ENCODE results near the gene PPEF1.
A peak's percentile ranks its signal among the peaks of the same experiment; 100 is the strongest.

Gene PPEF1, protein sequence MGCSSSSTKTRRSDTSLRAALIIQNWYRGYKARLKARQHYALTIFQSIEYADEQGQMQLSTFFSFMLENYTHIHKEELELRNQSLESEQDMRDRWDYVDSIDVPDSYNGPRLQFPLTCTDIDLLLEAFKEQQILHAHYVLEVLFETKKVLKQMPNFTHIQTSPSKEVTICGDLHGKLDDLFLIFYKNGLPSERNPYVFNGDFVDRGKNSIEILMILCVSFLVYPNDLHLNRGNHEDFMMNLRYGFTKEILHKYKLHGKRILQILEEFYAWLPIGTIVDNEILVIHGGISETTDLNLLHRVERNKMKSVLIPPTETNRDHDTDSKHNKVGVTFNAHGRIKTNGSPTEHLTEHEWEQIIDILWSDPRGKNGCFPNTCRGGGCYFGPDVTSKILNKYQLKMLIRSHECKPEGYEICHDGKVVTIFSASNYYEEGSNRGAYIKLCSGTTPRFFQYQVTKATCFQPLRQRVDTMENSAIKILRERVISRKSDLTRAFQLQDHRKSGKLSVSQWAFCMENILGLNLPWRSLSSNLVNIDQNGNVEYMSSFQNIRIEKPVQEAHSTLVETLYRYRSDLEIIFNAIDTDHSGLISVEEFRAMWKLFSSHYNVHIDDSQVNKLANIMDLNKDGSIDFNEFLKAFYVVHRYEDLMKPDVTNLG

DNA sequence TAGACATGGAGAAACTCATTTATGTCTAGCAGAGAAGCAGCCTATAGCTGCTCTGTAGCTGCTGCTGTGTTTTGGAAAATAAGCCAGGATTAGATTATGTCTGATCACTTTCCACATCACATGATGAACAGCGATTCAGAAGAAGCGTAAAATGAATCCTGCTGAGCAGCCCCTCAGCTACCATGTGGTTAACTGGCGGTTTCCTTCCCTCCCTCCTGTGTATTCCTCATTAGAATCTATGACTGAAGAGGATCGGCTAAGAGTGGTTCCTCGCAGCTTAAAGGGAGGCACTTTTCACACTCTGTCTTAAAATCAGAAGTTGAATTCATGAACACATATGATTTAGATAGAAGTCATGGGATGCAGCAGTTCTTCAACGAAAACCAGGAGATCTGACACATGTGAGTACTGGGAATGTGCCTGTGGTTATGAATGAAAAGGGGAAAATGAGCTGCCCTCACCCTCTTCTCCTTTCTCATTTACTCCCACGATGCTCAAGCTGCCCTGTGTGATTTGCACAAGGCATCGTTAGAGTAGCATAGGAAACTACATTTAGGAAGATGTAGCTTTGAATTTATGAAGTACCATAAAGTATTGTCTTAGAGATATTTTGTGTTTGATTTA lies at the start of gene PPEF1:
TSS of gene PPEF1 (plus strand) at position 220 of the 624 bp plus-strand sequence. CDS start at position 356, 136 bp downstream.
- DNase-seq, result peak; percentile 18

DNA sequence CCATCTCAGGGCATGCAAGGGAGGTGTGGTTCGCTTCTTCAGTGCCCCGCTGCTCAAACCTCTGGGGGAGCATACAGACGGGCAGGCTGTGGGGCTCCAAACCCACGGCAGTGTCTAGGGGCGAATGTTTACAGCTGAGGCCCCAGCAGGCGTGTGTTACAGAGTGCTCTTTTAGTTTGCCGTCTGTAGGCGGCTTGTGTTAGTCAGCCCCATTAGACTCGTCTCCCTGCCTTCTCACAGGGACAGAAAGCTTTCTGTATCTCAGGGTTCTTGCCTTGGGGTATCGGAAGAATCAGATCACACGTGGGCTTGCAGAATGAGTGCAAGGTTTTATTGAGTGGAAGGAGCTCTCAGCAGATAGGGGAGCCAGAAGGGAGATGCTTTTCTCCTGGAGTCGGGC lies 46.2 kb upstream of the PPEF1 start:
- DNase-seq, result no peak

DNA sequence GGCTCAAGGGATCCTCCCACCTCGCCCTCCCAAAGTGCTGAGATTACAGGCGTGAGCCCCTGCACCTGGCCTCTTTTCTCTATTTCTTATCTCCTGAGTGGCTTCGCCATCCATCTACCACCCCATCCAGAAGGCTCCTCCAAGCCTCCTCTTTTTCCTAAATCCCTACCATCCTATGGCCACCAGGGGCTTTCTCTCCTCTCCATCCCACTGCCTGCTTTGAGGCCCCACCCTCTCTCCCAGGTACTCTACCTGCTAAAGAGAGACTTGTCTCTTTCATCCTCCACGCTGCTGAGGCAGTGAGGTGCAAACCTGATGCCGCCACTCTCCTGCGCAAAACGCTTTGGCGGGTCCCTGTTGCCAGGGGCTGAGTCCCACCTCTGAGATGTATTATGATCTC lies 42.5 kb upstream of the PPEF1 start:
- DNase-seq, result no peak

DNA sequence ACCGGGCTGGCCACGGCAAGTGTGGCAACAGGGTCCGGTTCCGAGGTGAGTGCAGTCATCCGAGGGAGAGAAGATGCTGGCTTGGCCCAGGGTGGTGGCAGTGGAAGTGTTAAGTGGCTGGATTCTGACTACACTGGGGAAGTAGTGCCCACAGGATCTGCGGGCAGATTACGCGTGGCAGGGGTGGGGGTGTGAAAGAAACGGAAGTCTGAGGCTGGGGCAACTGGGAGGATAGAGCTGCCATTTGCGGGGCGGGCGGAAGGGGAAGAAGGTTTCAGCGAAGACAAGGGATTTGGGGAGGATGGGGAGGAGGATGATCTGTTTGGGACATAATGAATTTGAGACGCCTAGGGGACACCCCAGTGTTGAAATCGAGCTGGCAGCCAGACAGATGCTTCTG lies 40.8 kb upstream of the PPEF1 start:
- DNase-seq, result no peak

DNA sequence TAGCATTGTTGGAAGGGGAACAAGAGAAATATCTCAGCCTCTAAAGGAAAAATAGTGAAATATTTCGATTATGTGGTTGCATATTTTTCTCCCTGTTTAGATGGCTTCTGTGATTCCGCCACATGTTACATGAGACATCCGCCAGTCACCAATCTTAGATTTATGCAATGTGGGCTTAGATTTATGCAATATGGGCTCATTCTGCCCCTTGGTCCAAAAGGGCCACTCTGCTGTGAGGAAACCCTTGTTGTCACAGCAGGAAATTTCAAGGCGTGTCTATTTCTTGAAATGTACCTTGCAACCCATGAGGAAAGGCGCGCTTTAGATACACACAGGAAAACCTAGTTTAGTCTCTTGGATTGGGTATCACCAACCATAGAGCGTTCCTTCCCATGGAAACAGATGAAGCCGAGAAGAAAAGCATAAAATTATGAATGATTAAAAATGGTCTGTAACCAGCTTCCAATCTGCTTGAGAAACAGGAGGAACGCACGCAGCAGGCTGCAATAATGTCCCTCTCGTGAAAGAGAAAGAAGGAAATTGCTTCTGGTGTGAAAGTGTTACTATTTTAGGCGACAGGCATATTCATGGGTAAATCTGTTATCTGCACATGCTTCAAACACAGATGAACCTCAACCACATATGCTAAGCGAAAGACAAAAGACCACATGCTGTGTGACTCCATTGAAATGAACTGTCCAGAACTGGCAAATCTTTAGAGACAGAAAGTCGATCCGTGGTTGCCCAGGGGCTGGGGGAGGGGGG lies 39.2 kb upstream of the PPEF1 start:
- peak; percentile 12 for DNase-seq

DNA sequence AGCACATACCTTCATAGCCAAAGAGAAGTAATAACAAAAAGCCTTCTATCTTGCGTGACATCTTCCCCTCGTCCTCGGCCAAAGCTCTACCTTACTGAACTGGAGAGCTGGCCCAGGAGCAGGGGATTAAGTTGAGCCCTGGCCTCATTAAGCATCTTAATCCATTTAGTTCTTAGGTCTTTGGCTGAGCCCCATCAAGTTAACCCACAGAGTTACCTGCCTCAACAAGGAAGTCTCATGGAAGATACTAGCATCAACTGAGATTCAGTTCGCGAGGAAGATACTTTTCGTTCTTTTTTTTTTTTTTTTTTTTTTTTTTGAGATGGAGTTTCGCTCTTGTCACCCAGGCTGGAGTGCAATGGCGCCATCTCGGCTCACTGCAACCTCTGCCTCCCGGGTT lies 35.4 kb upstream of the PPEF1 start, which contains the start of gene RS1:
TSS of gene RS1 (minus strand) at position 101 of the 400 bp plus-strand sequence. CDS start at position 61, 40 bp downstream.
- DNase-seq, result no peak

DNA sequence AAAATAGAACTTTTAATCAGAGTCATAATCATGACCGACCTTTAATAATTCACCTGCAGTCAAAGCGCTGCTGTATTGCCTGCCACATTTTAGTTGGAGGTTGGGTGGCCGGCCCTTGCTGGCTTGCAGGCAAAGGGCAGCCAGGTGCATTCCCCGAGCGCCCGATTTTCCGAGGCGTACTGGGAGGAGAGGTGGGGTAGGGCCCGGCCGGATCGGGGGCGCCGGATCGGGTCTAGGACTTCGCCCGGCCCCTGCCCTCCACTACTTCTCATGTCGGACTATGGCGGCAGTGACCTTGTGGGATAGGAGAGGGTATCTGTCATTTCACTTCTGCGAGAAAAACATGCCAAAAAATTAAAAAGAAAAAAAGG lies 33.0 kb upstream of the PPEF1 start:
- peak; percentile 48 for DNase-seq

DNA sequence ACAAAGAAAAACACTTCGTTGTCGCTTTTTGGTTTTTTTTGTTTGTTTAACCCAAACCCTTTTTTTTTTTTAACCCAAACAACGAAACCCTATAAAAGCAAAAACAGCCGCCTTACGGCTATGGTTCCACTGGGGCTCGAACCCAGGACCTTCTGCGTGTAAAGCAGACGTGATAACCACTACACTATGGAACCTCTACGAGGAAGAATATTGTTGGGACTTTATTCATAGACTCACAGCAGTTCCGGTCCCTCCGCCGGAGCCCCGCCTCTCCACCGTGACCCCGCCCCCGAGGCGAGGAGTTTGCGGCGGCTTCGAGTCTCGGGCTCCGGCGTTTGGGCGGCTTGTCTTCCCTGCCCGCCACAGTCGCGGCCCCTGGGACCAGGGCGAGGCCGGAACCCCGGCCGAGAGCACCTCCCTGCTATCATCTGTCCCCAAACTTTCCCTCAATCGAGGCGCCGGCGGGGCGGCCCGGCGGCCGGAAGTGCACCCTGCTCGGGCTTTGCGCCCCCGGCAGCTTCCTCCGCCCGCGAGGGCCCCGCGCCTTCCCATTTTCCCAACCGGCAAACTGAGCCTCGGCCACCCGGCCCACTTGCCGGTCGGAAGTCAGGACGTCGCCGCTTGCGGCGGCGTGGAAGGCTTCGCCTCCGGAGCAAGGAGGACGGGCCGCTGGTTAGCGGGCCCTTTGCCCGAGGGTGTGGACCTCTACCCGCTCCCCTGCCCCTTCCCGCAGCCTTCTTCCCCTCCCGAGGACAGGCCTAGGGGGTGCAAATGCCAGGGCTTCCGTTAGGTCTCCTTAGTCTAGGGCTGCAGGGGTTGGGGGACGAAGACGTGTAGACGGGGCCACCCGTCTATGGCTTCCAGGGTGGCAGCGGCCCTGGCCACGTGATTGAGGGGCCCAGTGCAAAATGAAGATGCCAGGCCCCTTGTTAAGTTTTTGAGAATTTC lies 32.4 kb upstream of the PPEF1 start:
- DNase-seq, result peak; percentile 48

DNA sequence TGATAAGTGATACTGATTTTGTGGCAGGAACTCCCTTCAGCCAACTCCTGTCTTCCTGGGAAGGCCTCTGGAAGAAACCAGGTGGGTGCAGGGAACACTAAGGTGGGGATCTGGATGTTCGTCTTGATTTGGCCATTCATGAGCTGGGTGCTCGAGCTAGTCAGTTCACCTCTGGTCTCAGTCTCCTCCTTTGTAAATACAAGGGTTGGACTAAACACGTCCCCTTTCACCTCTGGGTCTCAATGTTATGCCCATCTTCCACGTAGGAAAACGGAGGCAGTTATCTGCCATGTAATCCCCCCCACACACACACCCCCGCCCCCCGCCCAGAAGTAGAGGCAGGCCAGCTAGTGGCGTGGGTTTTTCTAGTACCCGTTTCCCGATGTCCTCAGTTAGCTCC lies 31.4 kb upstream of the PPEF1 start:
- DNase-seq, result no peak

DNA sequence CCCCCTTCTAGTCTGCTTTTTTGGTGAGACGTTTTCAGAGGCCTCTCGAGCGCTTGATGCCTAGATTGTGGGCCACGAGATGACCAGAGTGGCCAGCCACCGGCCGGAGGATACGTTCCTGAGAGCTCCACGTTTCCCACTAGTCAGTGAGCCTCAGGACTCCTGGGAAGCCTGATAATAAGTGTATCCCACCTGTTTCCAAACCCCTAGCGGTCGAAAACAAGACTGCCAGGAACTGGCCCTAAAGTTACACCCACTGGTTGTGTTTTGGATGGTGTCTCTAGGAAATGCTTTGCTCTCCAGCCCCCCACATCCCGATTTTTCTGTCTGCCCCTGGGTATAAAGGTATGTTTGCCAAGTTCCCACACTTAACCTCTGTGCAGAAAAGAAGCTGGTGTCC lies 31.0 kb upstream of the PPEF1 start:
- DNase-seq, result peak; percentile 12

DNA sequence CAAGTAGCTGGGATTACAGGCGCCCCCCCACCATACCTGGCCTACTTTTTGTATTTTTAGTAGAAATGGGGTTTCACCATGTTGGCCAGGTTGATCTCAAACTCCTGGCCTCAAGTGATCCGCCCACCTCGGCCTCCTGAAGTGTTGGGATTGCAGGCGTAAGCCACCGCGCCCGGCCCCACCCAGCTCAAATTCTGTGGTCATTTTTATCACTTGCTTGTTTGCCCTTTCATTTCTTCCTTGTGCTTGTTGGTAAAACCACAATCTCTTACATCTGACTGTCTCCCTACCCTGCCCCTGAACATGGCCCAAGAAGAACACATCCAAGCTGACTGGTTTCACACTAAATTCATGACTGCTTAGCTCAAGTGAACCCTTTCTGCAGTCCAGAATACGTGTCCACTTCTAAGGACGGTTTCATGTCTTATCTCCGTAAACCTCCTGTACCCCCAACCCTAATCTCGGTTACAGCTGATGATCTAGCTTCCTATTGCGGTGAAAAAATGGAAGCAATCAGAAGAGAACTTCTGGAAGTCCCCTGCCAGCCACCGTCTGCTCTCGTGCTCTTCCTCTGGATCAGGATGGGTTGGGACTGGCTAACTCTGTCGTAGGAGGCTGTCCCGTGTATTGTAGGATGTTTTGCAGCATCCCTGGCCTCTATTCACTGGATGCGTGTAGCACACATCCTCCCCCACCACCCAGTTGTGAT lies 30.1 kb upstream of the PPEF1 start:
- no peak for DNase-seq

DNA sequence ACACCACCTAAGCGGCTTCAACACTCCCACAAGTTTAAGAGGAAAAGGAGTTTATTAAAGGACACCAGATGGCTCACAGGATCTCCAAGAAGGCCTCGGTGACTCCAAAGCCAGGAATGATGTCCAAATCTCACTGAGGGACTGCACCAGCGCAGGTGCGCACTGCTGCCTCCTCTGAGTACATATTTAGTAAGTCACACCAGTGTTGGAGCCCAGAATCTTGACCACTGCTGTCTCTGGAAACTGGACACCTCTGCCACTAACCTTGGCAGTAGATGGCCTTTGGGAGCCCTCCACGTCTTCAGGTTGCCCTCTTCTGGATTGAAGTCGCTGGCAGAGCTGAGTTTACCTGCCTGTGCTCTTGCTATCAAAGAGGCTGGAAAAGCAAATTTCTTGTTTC lies 25.4 kb upstream of the PPEF1 start:
- DNase-seq, result no peak

DNA sequence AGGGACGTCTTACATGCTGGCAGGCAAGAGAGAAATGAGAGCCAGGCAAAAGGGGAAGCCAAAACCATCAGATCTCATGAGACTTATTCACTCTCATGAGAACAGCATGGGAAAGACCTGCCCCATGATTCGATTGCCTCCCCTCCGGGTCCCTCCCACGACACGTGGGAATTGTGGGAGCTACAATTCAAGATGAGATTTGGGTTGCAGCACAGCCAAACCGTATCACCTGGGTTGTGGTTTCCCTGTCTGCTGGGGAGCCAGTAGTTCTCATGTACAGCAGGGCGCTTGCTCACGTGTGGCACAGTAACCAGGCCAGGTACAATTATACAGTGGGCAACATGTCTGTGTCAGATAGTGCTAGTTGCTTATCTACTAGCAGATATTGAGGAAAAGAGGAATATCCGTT lies 24.5 kb upstream of the PPEF1 start:
- no peak for DNase-seq

DNA sequence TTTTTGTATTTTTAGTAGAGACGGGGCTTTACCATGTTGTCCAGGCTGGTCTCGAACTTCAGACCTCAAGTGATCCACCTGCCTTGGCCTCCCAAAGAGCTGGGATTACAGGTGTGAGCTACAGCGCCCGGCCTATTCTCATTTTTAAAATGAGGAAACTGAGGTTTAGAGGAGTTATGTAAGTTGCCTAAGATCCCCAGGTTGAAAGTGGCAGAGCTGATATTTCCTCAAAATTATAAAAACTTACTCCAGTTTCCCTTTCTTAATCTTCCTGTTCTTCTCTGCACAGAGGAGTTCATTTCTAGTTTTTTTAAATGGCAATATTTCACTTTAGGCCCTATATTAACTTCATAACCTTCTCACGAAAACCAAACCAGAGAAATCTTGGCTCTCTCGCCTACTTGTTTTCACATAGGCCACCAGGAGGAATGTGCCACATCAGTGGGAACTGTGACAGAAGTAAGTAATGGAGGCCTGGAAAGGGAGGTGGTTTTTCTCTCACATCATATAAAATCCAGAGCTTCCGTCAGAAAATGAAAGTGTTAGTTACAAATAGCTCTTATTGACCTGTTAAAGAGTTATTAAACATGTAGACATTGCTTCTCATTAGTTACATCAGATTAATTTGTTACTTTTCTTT lies 19.5 kb upstream of the PPEF1 start:
- DNase-seq, result no peak

DNA sequence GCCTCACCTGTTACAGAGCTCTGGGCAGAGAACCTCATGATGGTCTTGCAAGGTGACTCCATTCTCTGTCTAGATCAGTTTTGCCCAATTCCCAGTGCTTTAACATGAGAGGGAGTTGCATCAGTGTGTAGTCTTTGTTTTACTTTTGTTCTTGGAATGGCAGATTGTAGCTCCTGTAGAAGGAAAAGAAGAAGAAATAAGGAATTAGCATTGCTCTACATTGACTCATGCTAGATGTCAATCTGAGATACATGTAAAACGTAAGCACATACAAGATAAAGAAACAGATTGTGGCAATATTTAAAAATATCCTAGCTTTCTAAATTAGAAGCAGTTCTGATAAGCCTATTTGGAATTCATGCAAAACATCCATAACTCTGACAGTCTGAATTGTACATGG lies 16.0 kb upstream of the PPEF1 start:
- no peak for DNase-seq

DNA sequence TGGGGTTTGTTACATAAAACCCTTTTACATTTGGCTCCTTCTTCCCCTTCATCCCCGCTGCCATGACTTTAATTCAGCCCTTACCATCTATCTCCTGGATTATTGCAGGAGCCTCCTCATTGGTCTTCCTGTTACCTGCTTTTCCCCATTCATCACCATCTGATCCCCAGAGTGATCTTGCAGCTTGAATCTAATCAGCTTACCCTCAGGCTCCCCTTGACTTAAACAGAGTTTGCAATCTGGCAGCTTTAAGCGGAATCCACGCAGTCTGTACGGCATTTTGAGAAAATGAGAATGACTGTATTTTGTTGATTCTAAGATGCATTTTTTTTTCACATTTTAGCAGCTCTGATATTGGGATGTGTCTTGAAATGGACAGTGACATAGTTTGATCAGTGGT lies 14.9 kb upstream of the PPEF1 start:
- no peak for DNase-seq

DNA sequence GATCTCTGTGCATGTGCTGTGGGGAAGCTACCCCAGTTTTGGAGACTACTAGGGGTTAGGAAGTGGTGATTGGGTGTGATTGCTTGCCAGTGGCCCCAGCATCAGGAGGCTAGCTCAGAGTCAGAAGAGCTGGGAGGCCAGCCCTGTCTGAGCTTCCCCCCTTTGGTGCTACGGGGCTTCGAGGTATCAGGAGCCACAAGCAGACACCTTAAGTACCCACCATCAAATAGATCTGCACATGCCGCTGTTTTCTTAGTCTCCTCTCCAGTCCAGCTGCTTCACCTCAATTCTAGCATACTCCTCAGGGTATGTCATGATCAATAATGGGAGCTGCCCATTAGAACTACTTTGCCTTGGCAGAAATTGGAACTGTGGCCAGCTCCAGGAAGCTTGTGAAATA lies 10.8 kb upstream of the PPEF1 start:
- DNase-seq, result no peak

DNA sequence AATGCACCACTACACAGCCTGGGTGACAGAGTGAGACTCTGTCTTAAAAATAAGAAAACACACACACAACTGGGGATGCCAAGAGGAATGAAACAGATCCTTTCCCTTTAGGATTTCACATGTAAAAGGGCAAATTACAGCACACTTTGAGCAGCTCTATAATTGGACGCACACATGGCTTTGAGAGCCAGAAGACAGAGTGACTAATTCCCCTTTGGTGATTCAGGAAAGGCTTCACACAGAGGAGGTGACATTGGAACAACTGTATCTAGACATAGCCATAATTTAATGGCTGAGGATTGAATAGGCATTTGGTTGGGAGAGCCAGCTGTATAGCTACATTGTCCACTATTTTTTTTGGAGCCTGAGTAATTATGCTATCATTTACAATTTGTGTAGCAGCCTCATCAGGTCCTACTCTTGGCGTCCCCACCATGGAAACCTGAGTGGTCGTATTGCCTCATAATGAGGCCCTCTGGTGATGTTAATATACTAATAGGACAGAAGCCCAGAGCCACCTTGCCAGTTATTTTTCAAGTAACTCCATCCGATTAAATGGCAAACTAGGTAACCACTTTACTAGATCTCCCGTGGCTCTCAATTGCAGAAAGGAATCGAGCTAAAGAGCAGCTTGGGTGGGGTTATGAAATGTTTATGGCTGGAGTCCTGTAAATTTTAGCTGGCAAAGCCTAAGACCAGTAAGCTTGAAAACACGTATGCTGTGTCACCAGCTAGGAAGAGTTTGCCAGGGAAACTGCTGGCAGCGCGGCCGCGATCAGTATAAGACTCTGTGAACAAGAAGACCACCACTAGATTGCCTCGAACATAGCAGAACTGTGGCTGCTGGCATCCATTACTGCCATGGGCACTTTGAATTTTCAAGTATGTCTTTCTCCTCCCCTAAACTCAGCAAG lies 8.5 kb upstream of the PPEF1 start:
- no peak for DNase-seq

DNA sequence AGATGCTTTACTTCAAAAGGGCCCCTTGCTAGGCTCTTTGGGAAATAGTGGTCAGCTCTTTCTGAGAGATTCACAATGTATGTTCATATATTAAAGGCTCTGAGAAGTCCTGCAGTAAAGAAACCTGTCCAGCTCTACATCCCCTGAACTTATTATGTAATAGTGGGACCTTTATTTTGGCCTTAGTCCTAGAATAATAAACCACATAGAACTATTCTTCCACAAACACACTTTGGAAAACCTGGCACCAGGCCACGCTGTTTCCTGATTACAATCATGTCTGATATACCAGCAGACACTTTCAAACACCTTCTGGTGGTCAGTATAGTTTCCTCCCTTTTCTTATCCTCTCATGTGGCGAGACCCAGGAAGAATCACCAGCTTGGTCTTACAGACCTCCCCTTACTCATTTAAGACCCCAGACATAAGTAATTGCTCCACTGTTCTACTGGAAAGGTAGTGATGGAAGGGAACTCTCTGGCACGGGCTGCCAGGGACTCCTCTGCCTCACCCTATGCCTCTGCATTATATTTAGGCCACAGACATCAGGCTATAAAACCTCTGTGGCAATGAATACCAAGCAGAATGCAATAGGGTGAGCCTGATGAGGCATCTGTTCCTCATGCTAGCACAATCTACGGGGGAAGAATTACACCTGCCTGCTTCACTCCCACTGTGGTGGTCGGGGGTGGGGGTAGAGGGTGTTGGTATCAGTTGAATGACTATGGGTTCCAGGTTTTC lies 5.7 kb upstream of the PPEF1 start:
- no peak for DNase-seq
